H1 (cell line): ENCODE results near the gene CHDH. TPM values are rescaled to one million over a fixed set of nuclear protein-coding genes. Genes with fewer than 3 reads are reported as not detected.

Experiments
- ASH2L ChIP-seq: fragments of 200-600, 300-600 bp; sonication (generic); IDR thresholded peaks from one replicate; pipeline ENCODE4 v1.7.1; 2017; ENCODE audit warnings: low read length
- SP4 ChIP-seq: IDR thresholded peaks from 2 replicates; pipeline ENCODE4 v1.6.1; 2012; ENCODE audit warnings: low read length, inconsistent platforms
- polyA plus RNA-seq, 7 experiments: library from polyadenylated mRNA; depleted of rRNA in 3 of 7; stranded (reverse) in 5 of 7; unstranded in 2 of 7; fragments of >200 nt in 5 of 7; fragments of 200-250 nt in 2 of 7; gene quantifications; 1 replicate in 5 of 7; 2 replicates in 1 of 7; 4 replicates in 1 of 7; pipeline versions ENCODE4 v1.2.1 to v1.2.3, GENCODE V29; 2011 to 2013; ENCODE audit warnings: missing spikeins in 2 of 7, mixed read lengths in 2 of 7
- total RNA-seq: library from RNA; stranded (reverse); fragmentation: NEBNext Ultra II Directional; extraction: Animal tissue kit (Norgen Biotek cat#: 25700); gene quantifications from 2 replicates; pipeline ENCODE4 v1.2.1, GENCODE V29; 2021
- TF ChIP-seq, protein P1 (sequence below): fragments of 300-600 bp; sonication (generic); IDR thresholded peaks from 2 replicates; pipeline ENCODE4 v1.7.1; 2012; ENCODE audit warnings: low read length, moderate library complexity, mild to moderate bottlenecking, inconsistent platforms; ENCODE audit not compliant: insufficient replicate concordance

The CHDH gene
- total and polyA plus RNA-seq, 2 of the 8 experiments (the other 6 are each of a cell fraction or from before 2014, with no cell fraction given), result 4.9 to 10.3 TPM

DNA sequence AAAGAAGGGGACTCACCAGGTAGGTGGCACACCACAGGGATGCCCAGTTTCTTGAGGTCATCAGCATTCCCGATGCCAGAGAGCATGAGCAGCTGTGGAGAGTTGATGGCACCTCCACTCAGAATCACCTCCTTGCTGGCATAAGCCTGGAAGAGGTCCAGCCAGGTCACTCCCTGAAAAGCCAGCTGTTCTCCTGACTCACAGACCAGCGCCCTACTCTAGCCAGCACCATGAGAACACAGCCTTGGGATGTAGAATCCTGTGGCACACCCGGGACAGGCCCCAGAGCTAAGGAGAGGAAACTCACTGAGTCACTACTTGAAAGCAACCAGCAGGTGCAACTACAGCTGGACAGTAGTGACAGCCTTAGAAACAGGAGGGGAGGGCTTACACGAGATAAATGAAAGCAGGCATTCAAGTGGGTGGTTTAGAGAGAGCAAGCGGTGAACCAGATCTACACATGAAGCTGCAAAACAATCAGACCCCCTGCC is 24.5 kb downstream of the CHDH start (continued):
- TF ChIP-seq, protein P1, sequence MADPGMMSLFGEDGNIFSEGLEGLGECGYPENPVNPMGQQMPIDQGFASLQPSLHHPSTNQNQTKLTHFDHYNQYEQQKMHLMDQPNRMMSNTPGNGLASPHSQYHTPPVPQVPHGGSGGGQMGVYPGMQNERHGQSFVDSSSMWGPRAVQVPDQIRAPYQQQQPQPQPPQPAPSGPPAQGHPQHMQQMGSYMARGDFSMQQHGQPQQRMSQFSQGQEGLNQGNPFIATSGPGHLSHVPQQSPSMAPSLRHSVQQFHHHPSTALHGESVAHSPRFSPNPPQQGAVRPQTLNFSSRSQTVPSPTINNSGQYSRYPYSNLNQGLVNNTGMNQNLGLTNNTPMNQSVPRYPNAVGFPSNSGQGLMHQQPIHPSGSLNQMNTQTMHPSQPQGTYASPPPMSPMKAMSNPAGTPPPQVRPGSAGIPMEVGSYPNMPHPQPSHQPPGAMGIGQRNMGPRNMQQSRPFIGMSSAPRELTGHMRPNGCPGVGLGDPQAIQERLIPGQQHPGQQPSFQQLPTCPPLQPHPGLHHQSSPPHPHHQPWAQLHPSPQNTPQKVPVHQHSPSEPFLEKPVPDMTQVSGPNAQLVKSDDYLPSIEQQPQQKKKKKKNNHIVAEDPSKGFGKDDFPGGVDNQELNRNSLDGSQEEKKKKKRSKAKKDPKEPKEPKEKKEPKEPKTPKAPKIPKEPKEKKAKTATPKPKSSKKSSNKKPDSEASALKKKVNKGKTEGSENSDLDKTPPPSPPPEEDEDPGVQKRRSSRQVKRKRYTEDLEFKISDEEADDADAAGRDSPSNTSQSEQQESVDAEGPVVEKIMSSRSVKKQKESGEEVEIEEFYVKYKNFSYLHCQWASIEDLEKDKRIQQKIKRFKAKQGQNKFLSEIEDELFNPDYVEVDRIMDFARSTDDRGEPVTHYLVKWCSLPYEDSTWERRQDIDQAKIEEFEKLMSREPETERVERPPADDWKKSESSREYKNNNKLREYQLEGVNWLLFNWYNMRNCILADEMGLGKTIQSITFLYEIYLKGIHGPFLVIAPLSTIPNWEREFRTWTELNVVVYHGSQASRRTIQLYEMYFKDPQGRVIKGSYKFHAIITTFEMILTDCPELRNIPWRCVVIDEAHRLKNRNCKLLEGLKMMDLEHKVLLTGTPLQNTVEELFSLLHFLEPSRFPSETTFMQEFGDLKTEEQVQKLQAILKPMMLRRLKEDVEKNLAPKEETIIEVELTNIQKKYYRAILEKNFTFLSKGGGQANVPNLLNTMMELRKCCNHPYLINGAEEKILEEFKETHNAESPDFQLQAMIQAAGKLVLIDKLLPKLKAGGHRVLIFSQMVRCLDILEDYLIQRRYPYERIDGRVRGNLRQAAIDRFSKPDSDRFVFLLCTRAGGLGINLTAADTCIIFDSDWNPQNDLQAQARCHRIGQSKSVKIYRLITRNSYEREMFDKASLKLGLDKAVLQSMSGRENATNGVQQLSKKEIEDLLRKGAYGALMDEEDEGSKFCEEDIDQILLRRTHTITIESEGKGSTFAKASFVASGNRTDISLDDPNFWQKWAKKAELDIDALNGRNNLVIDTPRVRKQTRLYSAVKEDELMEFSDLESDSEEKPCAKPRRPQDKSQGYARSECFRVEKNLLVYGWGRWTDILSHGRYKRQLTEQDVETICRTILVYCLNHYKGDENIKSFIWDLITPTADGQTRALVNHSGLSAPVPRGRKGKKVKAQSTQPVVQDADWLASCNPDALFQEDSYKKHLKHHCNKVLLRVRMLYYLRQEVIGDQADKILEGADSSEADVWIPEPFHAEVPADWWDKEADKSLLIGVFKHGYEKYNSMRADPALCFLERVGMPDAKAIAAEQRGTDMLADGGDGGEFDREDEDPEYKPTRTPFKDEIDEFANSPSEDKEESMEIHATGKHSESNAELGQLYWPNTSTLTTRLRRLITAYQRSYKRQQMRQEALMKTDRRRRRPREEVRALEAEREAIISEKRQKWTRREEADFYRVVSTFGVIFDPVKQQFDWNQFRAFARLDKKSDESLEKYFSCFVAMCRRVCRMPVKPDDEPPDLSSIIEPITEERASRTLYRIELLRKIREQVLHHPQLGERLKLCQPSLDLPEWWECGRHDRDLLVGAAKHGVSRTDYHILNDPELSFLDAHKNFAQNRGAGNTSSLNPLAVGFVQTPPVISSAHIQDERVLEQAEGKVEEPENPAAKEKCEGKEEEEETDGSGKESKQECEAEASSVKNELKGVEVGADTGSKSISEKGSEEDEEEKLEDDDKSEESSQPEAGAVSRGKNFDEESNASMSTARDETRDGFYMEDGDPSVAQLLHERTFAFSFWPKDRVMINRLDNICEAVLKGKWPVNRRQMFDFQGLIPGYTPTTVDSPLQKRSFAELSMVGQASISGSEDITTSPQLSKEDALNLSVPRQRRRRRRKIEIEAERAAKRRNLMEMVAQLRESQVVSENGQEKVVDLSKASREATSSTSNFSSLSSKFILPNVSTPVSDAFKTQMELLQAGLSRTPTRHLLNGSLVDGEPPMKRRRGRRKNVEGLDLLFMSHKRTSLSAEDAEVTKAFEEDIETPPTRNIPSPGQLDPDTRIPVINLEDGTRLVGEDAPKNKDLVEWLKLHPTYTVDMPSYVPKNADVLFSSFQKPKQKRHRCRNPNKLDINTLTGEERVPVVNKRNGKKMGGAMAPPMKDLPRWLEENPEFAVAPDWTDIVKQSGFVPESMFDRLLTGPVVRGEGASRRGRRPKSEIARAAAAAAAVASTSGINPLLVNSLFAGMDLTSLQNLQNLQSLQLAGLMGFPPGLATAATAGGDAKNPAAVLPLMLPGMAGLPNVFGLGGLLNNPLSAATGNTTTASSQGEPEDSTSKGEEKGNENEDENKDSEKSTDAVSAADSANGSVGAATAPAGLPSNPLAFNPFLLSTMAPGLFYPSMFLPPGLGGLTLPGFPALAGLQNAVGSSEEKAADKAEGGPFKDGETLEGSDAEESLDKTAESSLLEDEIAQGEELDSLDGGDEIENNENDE, result no peak
- TF ChIP-seq SP4 (no peak), ASH2L (no peak)
